ENCODE data around the gene BTBD9. TPM values are rescaled to one million over a fixed set of nuclear protein-coding genes. Genes with fewer than 3 reads are reported as not detected.

BTBD9 gene
- total and polyA plus RNA-seq, 9 of the 15 experiments (the other 6 are each of a cell fraction or from before 2014, with no cell fraction given): 0.08 to 1.6 (median 0.58) TPM

GRCh38 chr6:38495922-38496635 is 143.7 kb downstream of the BTBD9 start:
- DNase-seq (ENCODE audit: extremely low read depth in 1 of 4, low spot score in 3 of 4): no peak
- no peak for FAIRE-seq
- Histone ChIP-seq H3K4me1 (replicated peaks in 1 of 2; ENCODE audit: control insufficient read depth in 2 of 2, insufficient read depth in 2 of 2, low read length in 2 of 2) (no peaks in the 10 kb centered on the region), H3K79me2 (ENCODE audit: control insufficient read depth, insufficient read depth, low read length) (no peaks in the 10 kb centered on the region), H3K36me3 (ENCODE audit: control insufficient read depth, insufficient read depth, low read length) (no peaks in the 10 kb centered on the region), H4K20me1 (replicated peaks; ENCODE audit: control insufficient read depth, insufficient read depth, low read length) (no peaks in the 10 kb centered on the region), H3K9ac (ENCODE audit: insufficient read depth in 1 of 2, low read depth in 2 of 2, low read length in 2 of 2) (no peak overlapping the region), H3K4me2 (ENCODE audit: insufficient read depth, low read length) (no peak overlapping the region), H3K4me3 (no peak overlapping the region), H3K9me3 (replicated peaks; ENCODE audit: control insufficient read depth, insufficient read depth, low read depth, low read length) (no peaks in the 10 kb centered on the region), H3K27me3 (ENCODE audit: control insufficient read depth in 2 of 2, insufficient read depth in 2 of 2, low read length in 2 of 2) (no peaks in the 10 kb centered on the region; a peak in 1 of 5 replicates), H2AFZ (ENCODE audit: low read depth, low read length) (no peak overlapping the region), H3K9me1 (ENCODE audit: control insufficient read depth, insufficient read depth, low read length) (no peaks in the 10 kb centered on the region), H3K27ac (ENCODE audit: extremely low read depth, low read depth, low read length) (no peak overlapping the region)
- TF ChIP-seq ZNF644 (tag; IDR thresholded peaks at IDR 0.05; ENCODE audit: low read depth): no peak
- TF ChIP-seq ZNF518B (CRISPR knock-in tag; IDR thresholded peaks at IDR 0.05): no peak
- no peak for TF ChIP-seq ZNF133 (CRISPR knock-in tag; IDR thresholded peaks at IDR 0.05)
- TF ChIP-seq FOXP4 (CRISPR knock-in tag; IDR thresholded peaks at IDR 0.05; ENCODE audit: borderline replicate concordance): no peak
- TF ChIP-seq IRF2 (CRISPR knock-in tag; IDR thresholded peaks at IDR 0.05): no peak
- CTCF ChIA-PET (ENCODE audit: low intra/inter-chr PET ratio): interaction anchor here (0.7 kb wide), 1 partner anchor 791 kb away, joined by 3 read pairs; no protein-coding TSS in a partner anchor
- WGBS (ENCODE audit: insufficient coverage, low coverage, missing lambda C conversion rate): 0% methylated on average over 5 of the region's 5 CpGs
- POLR2A ChIA-PET: no interaction called here
- in situ Hi-C loops (cut with MboI) (loop anchor here (25.0 kb wide), 3 partner anchors 784 to 1484 kb away; partner anchors contain the start of genes FGD2 and RNF8), intact Hi-C loops (cut with micrococcal nuclease) (loop anchor here (5.0 to 10.0 kb wide), 2 partner anchors 76 to 471 kb away; no protein-coding TSS in a partner anchor)
- no peak for ATAC-seq
- no TSS peak for BruUV-seq (replicated peaks)
